ENCODE data around the gene SUPT5H. TPM values are rescaled to one million over a fixed set of nuclear protein-coding genes. Genes with fewer than 3 reads are reported as not detected.

The SUPT5H gene
- 10 to 100 TPM; 74.8 to 85.1 (median 80.1) TPM for total RNA-seq
- polyA plus RNA-seq, result 68.8 TPM
- long read RNA-seq, donor 1, transcript SUPT5H-218 (2 exons, 718 nt), result major isoform, 30 of 65 reads
- long read RNA-seq, donor 1, partial matches to known transcripts, result 29 of 65 reads
- long read RNA-seq, donor 1, other reads (novel, unspliced or antisense), result 3 of 65 reads
- long read RNA-seq, donor 2, partial matches to known transcripts, result 20 of 35 reads
- long read RNA-seq, donor 2, other reads (novel, unspliced or antisense), result 6 of 35 reads
- long read RNA-seq, donor 3, partial matches to known transcripts, result 19 of 31 reads
- long read RNA-seq, donor 3, other reads (novel, unspliced or antisense), result 7 of 31 reads
- long read RNA-seq, donor 4, transcript SUPT5H-218 (2 exons, 718 nt), result major isoform, 8 of 40 reads
- long read RNA-seq, donor 4, partial matches to known transcripts, result 26 of 40 reads
- long read RNA-seq, donor 4, other reads (novel, unspliced or antisense), result 5 of 40 reads

- Histone ChIP-seq H3K27me3 (ENCODE audit: control insufficient read depth, insufficient read depth) (no peaks in the 10 kb centered on the region), H3K27ac (ENCODE audit: low read length) (peak within 1 kb of the TSS; percentile 96), H3K4me1 (ENCODE audit: control insufficient read depth, insufficient read depth, low read length) (peaks cover 6% of the 10 kb centered on the region), H3K4me3 (ENCODE audit: low read length) (peak within 1 kb of the TSS; percentile 91), H3K9me3 (ENCODE audit: control insufficient read depth, low read length) (no peaks in the 10 kb centered on the region)
- intact Hi-C loops (cut with DNase I), result loop anchor here in 2 of 4 donors (10.0 kb wide), 1 partner anchor 89 kb away; the partner anchor contains the start of gene EID2B (in 2 of the 2)
- peak; percentile 98 for ATAC-seq
- under 1% methylated on average over 68 of the region's 68 CpGs for WGBS
- DNase-seq, result peak; percentile 97 to 99 (median 98)
Measured at GRCh38 chr19:39445196-39446111, at the start of gene SUPT5H. SUPT5H (plus strand) TSS chr19:39445582; CDS start chr19:39445891, 309 bp downstream.

- Histone ChIP-seq H3K9me3 (ENCODE audit: control insufficient read depth, low read length) (no peaks in the 10 kb centered on the region), H3K4me3 (ENCODE audit: low read length) (no peak overlapping the region), H3K27me3 (ENCODE audit: control insufficient read depth, insufficient read depth) (no peaks in the 10 kb centered on the region), H3K4me1 (ENCODE audit: control insufficient read depth, insufficient read depth, low read length) (peaks cover 4% of the 10 kb centered on the region), H3K27ac (ENCODE audit: low read length) (peak overlapping the region; percentile 34)
- 27% methylated on average over 17 of the region's 17 CpGs for whole genome bisulfite sequencing
- DNase-seq (peak; percentile 90 to 97 (median 97)), ATAC-seq (peak; percentile 82)
- intact Hi-C loops (cut with DNase I), result no loop called here
Measured at GRCh38 chr19:39397360-39398296, 47.8 kb upstream of the SUPT5H start.

- ATAC-seq (peak; percentile 6 to 20), DNase-seq (peak; percentile 84 to 90 (median 88))
- no peak overlapping the region for H3K4me3 ChIP-seq (ENCODE audit: low read length)
- 77% methylated on average over 11 of the region's 11 CpGs for WGBS
- H3K27ac ChIP-seq (ENCODE audit: low read length), result peak overlapping the region; percentile 62
- no peaks in the 10 kb centered on the region for H3K27me3 ChIP-seq (ENCODE audit: control insufficient read depth, insufficient read depth)
- intact Hi-C loops (cut with DNase I), result no loop called here
- peaks cover 4% of the 10 kb centered on the region for H3K4me1 ChIP-seq (ENCODE audit: control insufficient read depth, insufficient read depth, low read length)
- H3K9me3 ChIP-seq (ENCODE audit: control insufficient read depth, low read length), result no peaks in the 10 kb centered on the region
Measured at GRCh38 chr19:39398297-39398864, 47.0 kb upstream of the SUPT5H start.

GRCh38 chr19:39399668-39400050 is 45.7 kb upstream of the SUPT5H start:
- intact Hi-C loops (cut with DNase I), result no loop called here
- Histone ChIP-seq H3K4me3 (ENCODE audit: low read length) (no peak overlapping the region), H3K27me3 (ENCODE audit: control insufficient read depth, insufficient read depth) (no peaks in the 10 kb centered on the region), H3K4me1 (ENCODE audit: control insufficient read depth, insufficient read depth, low read length) (peaks cover 4% of the 10 kb centered on the region), H3K9me3 (ENCODE audit: control insufficient read depth, low read length) (no peaks in the 10 kb centered on the region), H3K27ac (ENCODE audit: low read length) (no peak overlapping the region)
- peak in 2 of 3 donors; percentile 8 to 55 for DNase-seq
- ATAC-seq, result no peak
- WGBS, result 93% methylated on average over 4 of the region's 4 CpGs

- Histone ChIP-seq H3K4me1 (ENCODE audit: control insufficient read depth, insufficient read depth, low read length) (peaks cover 4% of the 10 kb centered on the region), H3K27me3 (ENCODE audit: control insufficient read depth, insufficient read depth) (no peaks in the 10 kb centered on the region), H3K9me3 (ENCODE audit: control insufficient read depth, low read length) (no peaks in the 10 kb centered on the region), H3K4me3 (ENCODE audit: low read length) (no peak overlapping the region), H3K27ac (ENCODE audit: low read length) (no peak overlapping the region)
- peak in 1 of 3 donors; percentile 7 for DNase-seq
- WGBS, result 92% methylated on average over 4 of the region's 4 CpGs
- ATAC-seq, result no peak
- intact Hi-C loops (cut with DNase I), result no loop called here
Measured at GRCh38 chr19:39400061-39400460, 45.3 kb upstream of the SUPT5H start.

DNA sequence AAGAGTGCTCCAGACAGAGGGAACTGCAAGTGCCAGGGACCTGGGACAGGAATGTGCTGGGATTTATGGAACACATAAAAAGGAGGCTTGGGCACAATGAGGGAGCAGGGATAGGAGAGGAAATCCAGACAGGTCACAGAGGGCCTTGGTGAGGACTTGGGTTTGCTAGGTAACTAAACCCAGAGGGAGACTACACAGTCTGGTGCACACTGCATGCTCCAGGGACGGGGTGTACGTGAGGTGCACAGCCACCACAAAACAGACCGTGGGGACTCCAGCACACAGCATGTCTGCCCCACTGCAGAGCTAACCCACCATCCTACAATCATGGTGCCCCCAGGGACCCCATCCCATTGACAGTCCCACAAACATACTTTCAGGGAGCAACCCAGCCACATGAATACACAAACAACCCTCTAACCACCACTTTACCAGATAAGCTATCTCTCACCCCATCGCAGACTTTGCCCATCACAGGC is 44.3 kb upstream of the SUPT5H start:
- ATAC-seq (no peak), DNase-seq (peak in 1 of 3 donors; percentile 55)
- WGBS, result 57% methylated on average over 4 of the region's 4 CpGs
- Histone ChIP-seq H3K27ac (ENCODE audit: low read length) (peak overlapping the region; percentile 97), H3K9me3 (ENCODE audit: control insufficient read depth, low read length) (no peaks in the 10 kb centered on the region), H3K4me3 (ENCODE audit: low read length) (no peak overlapping the region), H3K27me3 (ENCODE audit: control insufficient read depth, insufficient read depth) (no peaks in the 10 kb centered on the region), H3K4me1 (ENCODE audit: control insufficient read depth, insufficient read depth, low read length) (peaks cover 4% of the 10 kb centered on the region)
- intact Hi-C loops (cut with DNase I), result no loop called here

DNA sequence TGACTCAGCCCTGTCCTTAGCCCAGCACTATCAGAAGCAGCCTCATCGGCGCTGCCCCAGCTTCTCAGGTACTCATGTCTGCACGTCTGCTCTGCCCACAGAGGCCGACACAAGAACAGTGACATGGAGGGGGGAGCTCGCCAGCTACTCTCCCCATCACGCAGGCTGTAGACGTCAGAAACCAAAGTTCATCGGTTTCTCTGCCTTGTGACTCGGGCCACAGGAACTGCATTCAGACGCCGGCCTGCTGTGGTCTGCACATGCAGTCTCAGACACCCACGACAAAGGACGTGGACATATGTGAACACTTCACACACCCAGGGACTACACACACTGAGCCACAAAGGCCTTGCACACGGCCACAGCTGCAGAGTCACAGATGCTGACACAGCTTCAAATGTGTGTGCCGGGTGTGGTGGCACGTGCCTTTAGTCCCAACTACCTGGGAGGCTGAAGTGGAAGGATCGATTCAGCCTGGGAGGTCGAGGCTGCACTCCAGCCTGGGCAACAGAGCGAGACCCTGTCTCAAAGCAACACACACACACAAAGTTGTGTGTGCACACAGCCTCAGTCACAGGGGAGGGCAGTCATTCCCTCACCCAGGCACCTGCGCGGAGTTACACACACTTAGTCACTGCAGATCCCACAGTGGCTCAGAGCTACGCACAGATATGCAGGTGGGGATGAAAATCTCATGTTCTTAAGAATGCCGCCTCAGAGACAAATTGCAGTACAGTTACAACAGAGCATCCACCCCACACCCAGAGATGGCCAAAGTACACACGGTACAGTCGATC is 43.6 kb upstream of the SUPT5H start:
- H3K4me3 ChIP-seq (ENCODE audit: low read length), result no peak overlapping the region
- H3K27me3 ChIP-seq (ENCODE audit: control insufficient read depth, insufficient read depth), result no peaks in the 10 kb centered on the region
- ATAC-seq, result no peak
- peaks cover 4% of the 10 kb centered on the region for H3K4me1 ChIP-seq (ENCODE audit: control insufficient read depth, insufficient read depth, low read length)
- 46% methylated on average over 25 of the region's 25 CpGs for WGBS
- H3K9me3 ChIP-seq (ENCODE audit: control insufficient read depth, low read length), result no peaks in the 10 kb centered on the region
- H3K27ac ChIP-seq (ENCODE audit: low read length), result peak overlapping the region; percentile 97
- DNase-seq, result peak in 2 of 3 donors; percentile 47 to 82
- intact Hi-C loops (cut with DNase I), result no loop called here

- ATAC-seq (peak; percentile 54 to 56), DNase-seq (peak; percentile 95 to 97 (median 97))
- peak overlapping the region; percentile 97 for H3K27ac ChIP-seq (ENCODE audit: low read length)
- H3K4me1 ChIP-seq (ENCODE audit: control insufficient read depth, insufficient read depth, low read length), result peaks cover 4% of the 10 kb centered on the region
- WGBS, result 2% methylated on average over 59 of the region's 59 CpGs
- H3K9me3 ChIP-seq (ENCODE audit: control insufficient read depth, low read length), result no peaks in the 10 kb centered on the region
- peak overlapping the region; percentile 68 for H3K4me3 ChIP-seq (ENCODE audit: low read length)
- intact Hi-C loops (cut with DNase I), result no loop called here
- no peaks in the 10 kb centered on the region for H3K27me3 ChIP-seq (ENCODE audit: control insufficient read depth, insufficient read depth)
Measured at GRCh38 chr19:39402346-39403300, 42.8 kb upstream of the SUPT5H start.
